Measurements from ENCODE around the gene MED13L. TPM values are rescaled to one million over a fixed set of nuclear protein-coding genes. Genes with fewer than 3 reads are reported as not detected.

The MED13L gene
- total RNA-seq, 5 donors from 2014 or later (not counting 1 experiment from before 2014, with no cell fraction given), result 126 to 216 (median 133) TPM

DNA sequence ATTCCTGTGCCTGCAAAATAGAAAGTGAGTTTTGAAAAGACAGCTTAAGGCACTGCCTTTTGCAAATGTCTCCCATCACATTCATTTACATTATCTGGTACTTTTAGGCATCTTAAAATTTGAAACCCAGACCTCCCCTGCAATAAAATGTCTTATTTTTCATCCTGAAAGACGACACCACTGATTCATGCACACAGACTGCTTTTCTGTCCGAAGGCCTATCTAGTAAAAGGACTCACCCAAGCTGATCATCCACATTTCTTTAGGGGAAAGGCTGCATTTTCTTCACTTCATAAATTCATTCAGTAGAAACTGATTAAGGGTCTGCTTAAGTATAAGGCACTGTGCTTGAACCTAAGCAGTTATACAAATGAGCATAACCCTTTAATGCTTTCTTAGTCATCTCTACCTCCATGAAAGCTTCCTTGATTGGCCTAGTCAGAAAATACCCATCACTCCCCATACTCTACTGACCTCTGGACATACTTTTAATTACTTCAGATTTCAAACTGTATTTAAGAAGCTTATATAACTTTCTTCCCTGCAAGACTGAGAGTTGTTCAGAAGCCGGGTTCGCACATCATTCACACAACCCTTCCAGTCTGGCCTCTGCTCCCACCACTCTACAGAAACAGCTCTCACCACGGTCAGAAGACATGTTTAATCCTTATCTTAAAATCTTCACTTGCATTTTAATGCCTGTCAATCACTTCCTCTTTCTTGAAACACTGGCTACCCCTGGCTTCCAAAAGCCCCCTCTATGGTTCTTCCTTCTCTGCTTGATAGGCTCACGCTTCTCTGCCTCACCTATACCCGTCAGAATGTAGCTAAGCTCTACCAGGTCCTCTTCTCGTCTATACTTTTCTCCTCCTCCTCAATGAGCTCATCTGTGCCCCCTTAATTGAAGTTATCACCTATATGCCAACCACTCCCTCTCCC lies 288.6 kb downstream of the MED13L start:
- H3K4me3 Mint-ChIP-seq, result no peak overlapping the region

DNA sequence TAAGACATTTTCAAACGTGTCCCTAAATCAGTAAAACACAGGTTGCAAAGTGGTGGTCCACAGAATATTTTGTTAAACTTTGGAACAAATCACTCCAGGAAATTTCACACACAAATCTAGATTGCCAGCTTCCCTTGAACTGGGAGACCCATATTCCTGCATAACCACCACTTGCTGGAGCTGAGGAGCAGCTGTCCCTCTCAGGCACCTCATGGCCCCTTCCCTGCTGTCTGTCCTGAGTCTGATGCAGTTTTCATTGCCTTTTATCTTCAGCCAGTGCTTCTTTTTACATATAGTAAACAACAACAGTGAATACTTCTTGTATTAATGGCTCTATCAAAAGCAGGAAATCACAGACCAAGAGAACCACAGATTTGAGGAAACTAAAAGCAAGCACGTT lies 289.3 kb downstream of the MED13L start:
- H3K4me3 Mint-ChIP-seq, result no peak overlapping the region
- no peaks in the 10 kb centered on the region for H3K9me3 ChIP-seq
- CTCF ChIA-PET, result interaction anchor here in 1 of 2 donors (0.8 kb wide), 1 partner anchor 11 kb away, joined by 3 read pairs; no protein-coding TSS in a partner anchor
- H3K27me3 Mint-ChIP-seq, result no peaks in the 10 kb centered on the region
- DNase-seq (no peak), ATAC-seq (replicated peaks in 1 of 4) (no peak)
- peaks cover 0 to 4% of the 10 kb centered on the region in 2 experiments for H3K4me1 ChIP-seq (ENCODE audit: control insufficient read depth in 1 of 2, extremely low read depth in 1 of 2, insufficient read depth in 2 of 2, low read length in 2 of 2)
- peaks cover 51% of the 10 kb centered on the region for H3K36me3 Mint-ChIP-seq
- peak overlapping the region in 1 of 2 donors; percentile 3 for H3K27ac Mint-ChIP-seq
- peaks cover 26 to 27% (median 27%) of the 10 kb centered on the region in 3 donors for H3K4me1 Mint-ChIP-seq
- WGBS (ENCODE audit: insufficient coverage), result no CpG with 5 or more reads among the region's 2 CpGs
- no peaks in the 10 kb centered on the region for H3K9me3 Mint-ChIP-seq
- no peak overlapping the region for H3K4me3 ChIP-seq (ENCODE audit: control insufficient read depth in 1 of 2, extremely low read depth in 1 of 2, low read length in 1 of 2)
- H3K27ac ChIP-seq (ENCODE audit: low read length), result no peak overlapping the region
- POLR2A ChIA-PET, result no interaction called here
- H3K36me3 ChIP-seq (ENCODE audit: control insufficient read depth in 2 of 2, extremely low read depth in 1 of 2, insufficient read depth in 1 of 2, low read length in 1 of 2), result peaks cover 6 to 70% of the 10 kb centered on the region in 2 donors
- H3K27me3 ChIP-seq (replicated peaks in 1 of 2; ENCODE audit: control insufficient read depth in 2 of 2, extremely low read depth in 1 of 2, insufficient read depth in 2 of 2, low read length in 1 of 2), result no peaks in the 10 kb centered on the region

More for the DNA sequence above, 288.6 kb downstream of the MED13L start:
- CTCF ChIA-PET, result interaction anchor here (0.8 to 1.0 kb wide), 4 partner anchors 11 to 720 kb away, joined by 3 to 4 read pairs (median 3); no protein-coding TSS in a partner anchor
- Mint-ChIP-seq H3K27ac (peak overlapping the region; percentile 13 to 30), H3K9me3 (no peaks in the 10 kb centered on the region), H3K27me3 (no peaks in the 10 kb centered on the region), H3K36me3 (peaks cover 53% of the 10 kb centered on the region), H3K4me1 (peaks cover 26 to 27% (median 27%) of the 10 kb centered on the region in 3 donors)
- DNase-seq (no peak), ATAC-seq (replicated peaks in 1 of 4) (no peak)
- POLR2A ChIA-PET, result no interaction called here
- no peak overlapping the region for H3K4me3 ChIP-seq (ENCODE audit: control insufficient read depth in 1 of 2, extremely low read depth in 1 of 2, low read length in 1 of 2)
- H3K4me1 ChIP-seq (ENCODE audit: control insufficient read depth in 1 of 2, extremely low read depth in 1 of 2, insufficient read depth in 2 of 2, low read length in 2 of 2), result peaks cover 0 to 4% of the 10 kb centered on the region in 2 experiments
- no peaks in the 10 kb centered on the region for H3K9me3 ChIP-seq
- peaks cover 6 to 64% of the 10 kb centered on the region in 2 donors for H3K36me3 ChIP-seq (ENCODE audit: control insufficient read depth in 2 of 2, extremely low read depth in 1 of 2, insufficient read depth in 1 of 2, low read length in 1 of 2)
- 84% methylated on average over 6 of the region's 8 CpGs for WGBS (ENCODE audit: insufficient coverage)
- no peak overlapping the region for H3K27ac ChIP-seq (ENCODE audit: low read length)
- H3K27me3 ChIP-seq (replicated peaks in 1 of 2; ENCODE audit: control insufficient read depth in 2 of 2, extremely low read depth in 1 of 2, insufficient read depth in 2 of 2, low read length in 1 of 2), result no peaks in the 10 kb centered on the region

DNA sequence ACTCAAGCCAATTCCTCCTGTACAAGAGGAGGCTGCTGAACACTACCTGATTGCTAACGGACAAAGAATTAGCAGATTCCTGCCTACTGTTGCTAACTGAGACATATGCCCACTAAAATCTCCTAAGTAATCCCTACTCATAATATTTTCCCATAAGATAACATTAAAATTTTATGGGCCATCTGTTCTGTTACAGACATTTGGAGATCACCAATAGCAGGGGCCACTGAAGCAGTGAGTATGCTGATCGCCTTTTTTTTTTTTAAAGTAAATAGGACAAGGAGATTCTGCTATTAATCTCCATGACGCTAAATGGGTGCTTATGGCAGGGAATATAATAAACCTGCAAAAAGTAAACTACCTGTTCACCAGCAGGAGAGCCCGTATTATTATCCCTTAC lies 292.9 kb downstream of the MED13L start:
- ChIA-PET CTCF (no interaction called here), POLR2A (no interaction called here)
- H3K27ac ChIP-seq (ENCODE audit: low read length), result no peak overlapping the region
- H3K9me3 ChIP-seq, result no peaks in the 10 kb centered on the region
- ATAC-seq (replicated peaks in 1 of 4) (no peak), DNase-seq (no peak)
- no peak overlapping the region for H3K4me3 ChIP-seq (ENCODE audit: control insufficient read depth in 1 of 2, extremely low read depth in 1 of 2, low read length in 1 of 2)
- no CpG with 5 or more reads among the region's 4 CpGs for WGBS (ENCODE audit: insufficient coverage)
- no peaks in the 10 kb centered on the region for H3K27me3 ChIP-seq (replicated peaks in 1 of 2; ENCODE audit: control insufficient read depth in 2 of 2, extremely low read depth in 1 of 2, insufficient read depth in 2 of 2, low read length in 1 of 2)
- H3K27ac Mint-ChIP-seq, result no peak overlapping the region
- H3K36me3 ChIP-seq (ENCODE audit: control insufficient read depth in 2 of 2, extremely low read depth in 1 of 2, insufficient read depth in 1 of 2, low read length in 1 of 2), result peaks cover 7 to 76% of the 10 kb centered on the region in 2 donors
- no peaks in the 10 kb centered on the region for H3K27me3 Mint-ChIP-seq
- no peaks in the 10 kb centered on the region for H3K9me3 Mint-ChIP-seq
- H3K4me1 Mint-ChIP-seq, result peaks cover 12 to 15% (median 14%) of the 10 kb centered on the region in 3 donors
- H3K4me3 Mint-ChIP-seq, result no peak overlapping the region
- peaks cover 0 to 4% of the 10 kb centered on the region in 2 experiments for H3K4me1 ChIP-seq (ENCODE audit: control insufficient read depth in 1 of 2, extremely low read depth in 1 of 2, insufficient read depth in 2 of 2, low read length in 2 of 2)
- peaks cover 50% of the 10 kb centered on the region for H3K36me3 Mint-ChIP-seq

DNA sequence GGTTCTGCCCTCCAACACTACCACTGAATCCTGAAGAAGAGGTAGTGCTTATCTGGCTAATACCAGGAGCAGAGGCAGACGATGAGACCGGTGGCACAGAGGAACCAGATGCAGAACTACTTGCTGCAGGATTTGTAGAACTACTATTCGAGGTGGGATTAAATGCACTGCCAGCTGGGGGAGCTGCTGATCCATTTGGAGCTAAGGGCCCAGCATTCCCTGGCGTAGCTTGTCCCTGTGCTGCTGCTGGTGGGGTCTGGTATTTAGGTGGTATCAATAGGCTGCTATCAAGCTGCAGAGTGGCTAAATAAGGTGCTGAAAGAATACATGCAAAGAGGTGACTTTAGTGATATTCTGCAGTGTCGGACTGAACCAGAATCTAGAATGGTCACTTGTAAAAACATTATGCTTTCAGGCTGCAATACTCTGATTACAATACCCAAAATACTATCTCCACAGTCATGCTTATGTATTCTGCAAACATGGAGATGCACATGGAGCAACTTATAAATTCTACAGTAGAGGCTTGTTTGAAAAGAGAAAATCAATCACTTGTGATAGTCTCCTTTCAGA lies 294.2 kb downstream of the MED13L start:
- H3K4me3 Mint-ChIP-seq, result no peak overlapping the region
- POLR2A ChIA-PET, result no interaction called here
- no peak overlapping the region for H3K27ac Mint-ChIP-seq
- 95% methylated on average over 4 of the region's 5 CpGs for WGBS (ENCODE audit: insufficient coverage)
- H3K9me3 Mint-ChIP-seq, result no peaks in the 10 kb centered on the region
- CTCF ChIA-PET, result interaction anchor here in 1 of 2 donors (0.5 to 1.1 kb wide), 3 partner anchors 10 to 1448 kb away, joined by 3 to 4 read pairs (median 3); no protein-coding TSS in a partner anchor
- ATAC-seq (replicated peaks in 1 of 4) (no peak), DNase-seq (no peak)
- Histone ChIP-seq H3K27me3 (replicated peaks in 1 of 2; ENCODE audit: control insufficient read depth in 2 of 2, extremely low read depth in 1 of 2, insufficient read depth in 2 of 2, low read length in 1 of 2) (no peaks in the 10 kb centered on the region), H3K4me1 (ENCODE audit: control insufficient read depth in 1 of 2, extremely low read depth in 1 of 2, insufficient read depth in 2 of 2, low read length in 2 of 2) (no peaks in the 10 kb centered on the region), H3K4me3 (ENCODE audit: control insufficient read depth in 1 of 2, extremely low read depth in 1 of 2, low read length in 1 of 2) (no peak overlapping the region), H3K27ac (ENCODE audit: low read length) (no peak overlapping the region), H3K36me3 (ENCODE audit: control insufficient read depth in 2 of 2, extremely low read depth in 1 of 2, insufficient read depth in 1 of 2, low read length in 1 of 2) (peaks cover 7 to 73% of the 10 kb centered on the region in 2 donors), H3K9me3 (no peaks in the 10 kb centered on the region)
- peaks cover 0 to 2% (median 1%) of the 10 kb centered on the region in 3 donors for H3K4me1 Mint-ChIP-seq
- H3K27me3 Mint-ChIP-seq, result no peaks in the 10 kb centered on the region
- peaks cover 45% of the 10 kb centered on the region for H3K36me3 Mint-ChIP-seq

DNA sequence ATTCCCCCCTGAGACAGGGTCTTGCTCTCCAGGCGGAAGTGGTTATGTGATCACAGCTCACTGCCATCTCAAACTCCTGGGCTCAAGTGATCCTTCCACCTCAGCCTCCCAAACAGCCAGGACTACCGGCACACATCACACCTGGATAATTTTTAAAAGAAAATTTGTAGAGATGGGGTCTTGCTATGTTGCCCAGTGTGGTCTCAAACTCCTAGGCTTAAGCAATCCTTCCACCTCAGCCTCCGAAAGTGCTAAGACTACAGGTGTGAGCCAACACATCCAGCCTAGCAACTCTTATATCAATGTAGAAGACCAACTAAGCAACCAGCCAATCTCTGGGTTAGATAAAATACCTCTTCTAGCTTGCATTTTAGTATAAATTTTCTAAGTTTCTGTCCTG lies 297.2 kb downstream of the MED13L start:
- Mint-ChIP-seq H3K4me3 (no peak overlapping the region), H3K27me3 (no peaks in the 10 kb centered on the region), H3K4me1 (no peaks in the 10 kb centered on the region), H3K9me3 (no peaks in the 10 kb centered on the region), H3K36me3 (peaks cover 44% of the 10 kb centered on the region), H3K27ac (no peak overlapping the region)
- H3K36me3 ChIP-seq (ENCODE audit: control insufficient read depth in 2 of 2, extremely low read depth in 1 of 2, insufficient read depth in 1 of 2, low read length in 1 of 2), result peaks cover 3 to 55% of the 10 kb centered on the region in 2 donors
- no peaks in the 10 kb centered on the region for H3K27me3 ChIP-seq (replicated peaks in 1 of 2; ENCODE audit: control insufficient read depth in 2 of 2, extremely low read depth in 1 of 2, insufficient read depth in 2 of 2, low read length in 1 of 2)
- ChIA-PET CTCF (interaction anchor here in 1 of 2 donors (0.8 kb wide), 1 partner anchor 590 kb away, joined by 3 read pairs; no protein-coding TSS in a partner anchor), POLR2A (no interaction called here)
- H3K4me3 ChIP-seq (ENCODE audit: control insufficient read depth in 1 of 2, extremely low read depth in 1 of 2, low read length in 1 of 2), result no peak overlapping the region
- DNase-seq (no peak), ATAC-seq (replicated peaks in 1 of 4) (no peak)
- no peaks in the 10 kb centered on the region for H3K9me3 ChIP-seq
- no peak overlapping the region for H3K27ac ChIP-seq (ENCODE audit: low read length)
- no peaks in the 10 kb centered on the region for H3K4me1 ChIP-seq (ENCODE audit: control insufficient read depth in 1 of 2, extremely low read depth in 1 of 2, insufficient read depth in 2 of 2, low read length in 2 of 2)
- no CpG with 5 or more reads among the region's 3 CpGs for WGBS (ENCODE audit: insufficient coverage)

DNA sequence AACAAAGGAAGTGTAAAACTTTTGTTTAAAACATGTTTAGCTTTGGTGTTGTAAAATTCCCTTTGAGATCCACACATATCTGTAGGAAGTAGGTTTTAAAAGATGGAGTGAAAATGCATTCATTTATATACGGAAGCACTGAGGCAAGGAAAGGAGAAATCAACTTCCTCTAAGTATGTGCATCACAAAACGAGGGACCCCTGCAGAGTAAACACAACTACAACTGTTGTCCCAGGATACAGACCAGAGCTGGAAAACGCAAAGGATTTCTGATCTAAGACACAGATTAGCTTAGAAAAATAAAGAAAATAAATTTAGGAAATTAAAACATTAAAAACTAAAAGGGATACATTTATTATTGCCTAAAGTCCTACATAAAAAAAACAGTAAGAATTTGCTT lies 297.6 kb downstream of the MED13L start:
- Mint-ChIP-seq H3K27me3 (no peaks in the 10 kb centered on the region), H3K36me3 (peaks cover 48% of the 10 kb centered on the region), H3K4me3 (no peak overlapping the region), H3K4me1 (no peaks in the 10 kb centered on the region), H3K27ac (no peak overlapping the region), H3K9me3 (no peaks in the 10 kb centered on the region)
- POLR2A ChIA-PET, result no interaction called here
- H3K36me3 ChIP-seq (ENCODE audit: control insufficient read depth in 2 of 2, extremely low read depth in 1 of 2, insufficient read depth in 1 of 2, low read length in 1 of 2), result peaks cover 3 to 57% of the 10 kb centered on the region in 2 donors
- ATAC-seq (replicated peaks in 1 of 4) (no peak), DNase-seq (no peak)
- no CpG with 5 or more reads among the region's 3 CpGs for WGBS (ENCODE audit: insufficient coverage)
- no peaks in the 10 kb centered on the region for H3K4me1 ChIP-seq (ENCODE audit: control insufficient read depth in 1 of 2, extremely low read depth in 1 of 2, insufficient read depth in 2 of 2, low read length in 2 of 2)
- H3K9me3 ChIP-seq, result no peaks in the 10 kb centered on the region
- H3K4me3 ChIP-seq (ENCODE audit: control insufficient read depth in 1 of 2, extremely low read depth in 1 of 2, low read length in 1 of 2), result no peak overlapping the region
- H3K27me3 ChIP-seq (replicated peaks in 1 of 2; ENCODE audit: control insufficient read depth in 2 of 2, extremely low read depth in 1 of 2, insufficient read depth in 2 of 2, low read length in 1 of 2), result no peaks in the 10 kb centered on the region
- no peak overlapping the region for H3K27ac ChIP-seq (ENCODE audit: low read length)
- CTCF ChIA-PET, result interaction anchor here (0.7 to 0.8 kb wide), 2 partner anchors 18 to 591 kb away, joined by 3 read pairs; no protein-coding TSS in a partner anchor

All from T-cell (primary cell).